Measurements from ENCODE around the gene RYR3.

Gene RYR3

DNA sequence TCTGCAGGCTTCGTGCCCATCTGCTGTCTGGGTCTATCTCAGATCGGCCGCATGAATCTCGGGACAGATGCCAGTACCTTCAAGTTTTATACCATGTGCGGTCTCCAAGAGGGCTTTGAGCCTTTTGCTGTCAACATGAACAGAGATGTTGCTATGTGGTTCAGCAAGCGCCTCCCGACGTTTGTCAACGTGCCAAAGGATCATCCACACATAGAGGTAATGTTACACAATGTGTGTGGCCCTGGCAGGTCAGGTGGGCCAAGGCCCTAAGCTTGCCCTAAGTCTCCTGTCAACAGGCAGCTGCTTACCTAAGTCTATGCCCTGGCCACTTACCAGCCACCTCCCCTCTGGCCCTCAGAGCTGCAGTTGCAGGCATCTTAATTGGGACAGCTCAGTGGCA is 333.5 kb downstream of the RYR3 start:
- H2BK120ac ChIP-seq (ENCODE audit: low read depth, low read length), result no peak overlapping the region
- no peak overlapping the region for H2BK12ac ChIP-seq (ENCODE audit: low read length in 2 of 2)
- no peak overlapping the region for H2BK5ac ChIP-seq (ENCODE audit: low read depth, low read length, poor library complexity, severe bottlenecking)
- no peak overlapping the region for H2AK5ac ChIP-seq (ENCODE audit: low read length, severe bottlenecking)
- no peak overlapping the region for H3K4ac ChIP-seq (ENCODE audit: low read depth in 1 of 2, low read length in 2 of 2)
- no peak overlapping the region for H3K9ac ChIP-seq (ENCODE audit: low read length)
- H3K23ac ChIP-seq (ENCODE audit: low read length in 2 of 2), result no peak overlapping the region
- H3K4me2 ChIP-seq (ENCODE audit: low read length, poor library complexity, severe bottlenecking), result no peak overlapping the region
- no peaks in the 10 kb centered on the region for H3K9me3 ChIP-seq (ENCODE audit: control insufficient read depth, low read length)
- no peak overlapping the region for H4K8ac ChIP-seq (ENCODE audit: low read length)
- no peak overlapping the region for H3K18ac ChIP-seq (ENCODE audit: low read depth in 1 of 2, low read length in 2 of 2)
- H4K91ac ChIP-seq (ENCODE audit: low read length), result no peak overlapping the region
- H3K27me3 ChIP-seq (ENCODE audit: control insufficient read depth in 1 of 2, insufficient read depth in 1 of 2, low read length in 2 of 2), result peaks cover 40 to 90% of the 10 kb centered on the region in 2 experiments
- H3K27ac ChIP-seq (ENCODE audit: low read length, poor library complexity, severe bottlenecking), result no peak overlapping the region
- H3K14ac ChIP-seq (ENCODE audit: low read length in 2 of 2), result no peak overlapping the region
- H3K36me3 ChIP-seq (ENCODE audit: control insufficient read depth in 1 of 2, insufficient read depth in 2 of 2, low read depth in 1 of 2, low read length in 2 of 2), result peaks cover 0 to 16% of the 10 kb centered on the region in 2 experiments
- no peaks in the 10 kb centered on the region for H3K4me1 ChIP-seq (ENCODE audit: control insufficient read depth, insufficient read depth, low read depth, low read length)
- H2BK15ac ChIP-seq (ENCODE audit: low read depth, poor library complexity, severe bottlenecking), result no peak overlapping the region
- no peak overlapping the region for H3K4me3 ChIP-seq (ENCODE audit: insufficient read depth in 1 of 2, low read depth in 1 of 2, low read length in 2 of 2)
- no peak overlapping the region for H2AFZ ChIP-seq (ENCODE audit: low read depth, low read length)
- 87% methylated on average over 9 of the region's 9 CpGs for WGBS
- no peaks in the 10 kb centered on the region for H3K79me1 ChIP-seq (replicated peaks; ENCODE audit: low read length, poor library complexity, severe bottlenecking)
- DNase-seq, result no peak

DNA sequence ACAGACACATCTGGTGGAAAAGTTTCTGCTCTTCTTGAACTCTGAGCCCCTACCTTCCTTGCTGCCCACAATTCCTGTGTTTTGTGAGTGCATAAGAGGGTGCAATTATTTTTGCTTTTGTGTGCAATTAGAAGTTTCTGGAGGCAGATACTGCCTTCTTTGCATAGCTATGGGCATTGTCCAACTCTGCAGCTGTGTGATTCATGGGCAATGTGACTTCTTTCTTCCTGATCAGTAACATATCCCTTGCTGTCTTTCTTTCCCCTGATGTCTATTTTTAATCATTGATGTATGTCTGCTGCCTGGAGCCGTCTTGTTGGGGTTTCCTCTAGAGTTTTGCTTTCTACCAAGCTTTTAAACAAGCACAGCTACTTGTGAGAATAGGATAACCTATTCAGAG is 336.0 kb downstream of the RYR3 start:
- H3K79me1 ChIP-seq (replicated peaks; ENCODE audit: low read length, poor library complexity, severe bottlenecking), result no peaks in the 10 kb centered on the region
- H3K4me1 ChIP-seq (ENCODE audit: control insufficient read depth, insufficient read depth, low read depth, low read length), result peaks cover 1% of the 10 kb centered on the region

DNA sequence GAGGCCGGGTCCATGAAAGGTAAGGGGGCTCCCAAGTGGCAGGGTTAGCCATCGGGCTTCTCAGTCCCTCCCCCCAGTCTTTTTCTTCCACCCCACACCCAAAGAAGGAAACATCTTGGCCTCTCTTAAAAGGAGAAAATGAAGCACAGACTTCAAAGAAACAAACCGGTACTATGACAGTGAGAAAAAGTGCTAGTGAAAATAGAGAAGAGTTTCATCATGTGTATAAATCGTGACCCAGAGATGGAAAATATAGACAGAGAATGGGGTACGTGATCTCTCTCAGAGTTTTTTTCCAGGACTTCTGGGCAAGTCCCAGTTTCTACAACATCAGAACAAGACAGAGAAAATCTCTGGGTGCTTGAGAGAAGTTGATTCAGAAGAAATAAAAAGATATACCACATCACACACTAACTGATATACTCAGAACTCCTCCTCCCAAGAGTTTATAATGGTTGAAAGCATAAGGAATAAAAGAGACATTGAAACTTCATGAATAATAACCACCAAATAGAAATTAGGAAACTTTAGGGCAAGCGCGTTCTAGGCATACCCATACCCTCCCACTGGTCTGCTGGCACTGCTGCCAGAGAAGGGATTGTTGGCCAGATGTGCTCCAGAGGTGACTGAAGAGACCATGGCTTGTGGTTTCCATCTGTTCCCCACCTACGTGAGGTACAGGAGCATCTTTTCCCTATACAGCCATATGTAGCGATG is 338.6 kb downstream of the RYR3 start:
- Histone ChIP-seq H2BK15ac (ENCODE audit: low read depth, poor library complexity, severe bottlenecking) (no peak overlapping the region), H3K27me3 (ENCODE audit: control insufficient read depth in 1 of 2, insufficient read depth in 1 of 2, low read length in 2 of 2) (peaks cover 14 to 54% of the 10 kb centered on the region in 2 experiments), H2BK12ac (ENCODE audit: low read length in 2 of 2) (no peak overlapping the region), H3K27ac (ENCODE audit: low read length, poor library complexity, severe bottlenecking) (no peak overlapping the region), H2AK5ac (ENCODE audit: low read length, severe bottlenecking) (no peak overlapping the region), H2BK5ac (ENCODE audit: low read depth, low read length, poor library complexity, severe bottlenecking) (no peak overlapping the region), H3K14ac (ENCODE audit: low read length in 2 of 2) (no peak overlapping the region), H4K8ac (ENCODE audit: low read length) (no peak overlapping the region), H2BK120ac (ENCODE audit: low read depth, low read length) (no peak overlapping the region), H3K18ac (ENCODE audit: low read depth in 1 of 2, low read length in 2 of 2) (no peak overlapping the region), H3K23ac (ENCODE audit: low read length in 2 of 2) (no peak overlapping the region), H3K9ac (ENCODE audit: low read length) (no peak overlapping the region), H3K79me1 (replicated peaks; ENCODE audit: low read length, poor library complexity, severe bottlenecking) (no peaks in the 10 kb centered on the region), H3K4ac (ENCODE audit: low read depth in 1 of 2, low read length in 2 of 2) (no peak overlapping the region), H3K4me1 (ENCODE audit: control insufficient read depth, insufficient read depth, low read depth, low read length) (peaks cover 1% of the 10 kb centered on the region), H3K4me2 (ENCODE audit: low read length, poor library complexity, severe bottlenecking) (no peak overlapping the region), H3K4me3 (ENCODE audit: insufficient read depth in 1 of 2, low read depth in 1 of 2, low read length in 2 of 2) (no peak overlapping the region), H4K91ac (ENCODE audit: low read length) (no peak overlapping the region), H3K9me3 (ENCODE audit: control insufficient read depth, low read length) (no peaks in the 10 kb centered on the region), H3K36me3 (ENCODE audit: control insufficient read depth in 1 of 2, insufficient read depth in 2 of 2, low read depth in 1 of 2, low read length in 2 of 2) (peaks cover 0 to 25% of the 10 kb centered on the region in 2 experiments), H2AFZ (ENCODE audit: low read depth, low read length) (no peak overlapping the region)
- WGBS, result 85% methylated on average over 8 of the region's 9 CpGs
- DNase-seq, result no peak

More for the DNA sequence above, 336.0 kb downstream of the RYR3 start:
- no peak overlapping the region for H3K4me2 ChIP-seq (ENCODE audit: low read length, poor library complexity, severe bottlenecking)
- H3K27ac ChIP-seq (ENCODE audit: low read length, poor library complexity, severe bottlenecking), result no peak overlapping the region
- no peak overlapping the region for H3K4me3 ChIP-seq (ENCODE audit: insufficient read depth in 1 of 2, low read depth in 1 of 2, low read length in 2 of 2)
- WGBS, result no CpG with 5 or more reads among the region's 1 CpG
- H3K23ac ChIP-seq (ENCODE audit: low read length in 2 of 2), result no peak overlapping the region
- no peak overlapping the region for H3K4ac ChIP-seq (ENCODE audit: low read depth in 1 of 2, low read length in 2 of 2)
- H3K36me3 ChIP-seq (ENCODE audit: control insufficient read depth in 1 of 2, insufficient read depth in 2 of 2, low read depth in 1 of 2, low read length in 2 of 2), result peaks cover 0 to 25% of the 10 kb centered on the region in 2 experiments
- DNase-seq, result no peak
- no peak overlapping the region for H3K9ac ChIP-seq (ENCODE audit: low read length)
- no peak overlapping the region for H2BK120ac ChIP-seq (ENCODE audit: low read depth, low read length)
- no peaks in the 10 kb centered on the region for H3K9me3 ChIP-seq (ENCODE audit: control insufficient read depth, low read length)
- no peak overlapping the region for H2BK12ac ChIP-seq (ENCODE audit: low read length in 2 of 2)
- H2AFZ ChIP-seq (ENCODE audit: low read depth, low read length), result no peak overlapping the region
- H4K8ac ChIP-seq (ENCODE audit: low read length), result no peak overlapping the region
- no peak overlapping the region for H3K18ac ChIP-seq (ENCODE audit: low read depth in 1 of 2, low read length in 2 of 2)
- no peak overlapping the region for H3K14ac ChIP-seq (ENCODE audit: low read length in 2 of 2)
- no peak overlapping the region for H2BK5ac ChIP-seq (ENCODE audit: low read depth, low read length, poor library complexity, severe bottlenecking)
- H3K27me3 ChIP-seq (ENCODE audit: control insufficient read depth in 1 of 2, insufficient read depth in 1 of 2, low read length in 2 of 2), result peaks cover 24 to 70% of the 10 kb centered on the region in 2 experiments
- no peak overlapping the region for H2BK15ac ChIP-seq (ENCODE audit: low read depth, poor library complexity, severe bottlenecking)
- H4K91ac ChIP-seq (ENCODE audit: low read length), result no peak overlapping the region
- no peak overlapping the region for H2AK5ac ChIP-seq (ENCODE audit: low read length, severe bottlenecking)

DNA sequence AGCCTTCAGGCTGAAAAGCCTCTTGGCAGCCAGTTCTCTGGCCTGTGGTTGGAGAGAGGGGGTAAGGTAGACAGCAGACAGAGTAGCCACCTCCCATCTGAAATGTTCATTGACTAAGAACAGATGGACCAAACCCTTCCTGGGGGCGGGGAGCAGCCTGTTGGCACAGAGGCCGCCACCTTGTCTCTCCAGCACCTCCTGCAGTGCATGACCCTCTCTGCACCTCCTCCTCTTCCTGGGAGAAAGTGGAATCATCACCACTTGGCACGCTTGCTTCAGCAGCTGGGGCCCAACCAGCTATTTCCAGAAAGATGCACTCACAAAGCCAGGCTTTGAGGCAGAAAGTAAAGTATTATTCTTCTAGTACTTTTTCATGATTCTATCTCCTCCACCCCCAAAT is 344.1 kb downstream of the RYR3 start:
- Histone ChIP-seq H3K4me2 (ENCODE audit: low read length, poor library complexity, severe bottlenecking) (no peak overlapping the region), H3K9me3 (ENCODE audit: control insufficient read depth, low read length) (no peaks in the 10 kb centered on the region), H3K4ac (ENCODE audit: low read depth in 1 of 2, low read length in 2 of 2) (no peak overlapping the region), H3K27me3 (ENCODE audit: control insufficient read depth in 1 of 2, insufficient read depth in 1 of 2, low read length in 2 of 2) (peaks cover 28 to 37% of the 10 kb centered on the region in 2 experiments), H3K14ac (ENCODE audit: low read length in 2 of 2) (no peak overlapping the region), H3K36me3 (ENCODE audit: control insufficient read depth in 1 of 2, insufficient read depth in 2 of 2, low read depth in 1 of 2, low read length in 2 of 2) (peaks cover 0 to 23% of the 10 kb centered on the region in 2 experiments), H3K4me3 (ENCODE audit: insufficient read depth in 1 of 2, low read depth in 1 of 2, low read length in 2 of 2) (no peak overlapping the region), H2BK15ac (ENCODE audit: low read depth, poor library complexity, severe bottlenecking) (no peak overlapping the region), H4K8ac (ENCODE audit: low read length) (no peak overlapping the region), H3K9ac (ENCODE audit: low read length) (no peak overlapping the region), H3K27ac (ENCODE audit: low read length, poor library complexity, severe bottlenecking) (no peak overlapping the region), H3K4me1 (ENCODE audit: control insufficient read depth, insufficient read depth, low read depth, low read length) (peaks cover 1% of the 10 kb centered on the region), H2BK12ac (ENCODE audit: low read length in 2 of 2) (no peak overlapping the region), H2BK5ac (ENCODE audit: low read depth, low read length, poor library complexity, severe bottlenecking) (no peak overlapping the region), H3K18ac (ENCODE audit: low read depth in 1 of 2, low read length in 2 of 2) (no peak overlapping the region), H4K91ac (ENCODE audit: low read length) (no peak overlapping the region), H2AFZ (ENCODE audit: low read depth, low read length) (no peak overlapping the region), H3K23ac (ENCODE audit: low read length in 2 of 2) (no peak overlapping the region), H2BK120ac (ENCODE audit: low read depth, low read length) (no peak overlapping the region), H3K79me1 (replicated peaks; ENCODE audit: low read length, poor library complexity, severe bottlenecking) (no peaks in the 10 kb centered on the region), H2AK5ac (ENCODE audit: low read length, severe bottlenecking) (no peak overlapping the region)
- WGBS, result 63% methylated on average over 3 of the region's 3 CpGs
- no peak for DNase-seq

Measured in mesenchymal stem cell (in vitro differentiated cells and primary cell).